Measurements from ENCODE around the gene LYSMD3. TPM values are rescaled to one million over a fixed set of nuclear protein-coding genes. Genes with fewer than 3 reads are reported as not detected.

The LYSMD3 gene
- total and polyA plus RNA-seq, 9 of the 15 experiments (the other 6 are each of a cell fraction or from before 2014, with no cell fraction given), result 9.5 to 42.3 (median 20.7) TPM

DNA sequence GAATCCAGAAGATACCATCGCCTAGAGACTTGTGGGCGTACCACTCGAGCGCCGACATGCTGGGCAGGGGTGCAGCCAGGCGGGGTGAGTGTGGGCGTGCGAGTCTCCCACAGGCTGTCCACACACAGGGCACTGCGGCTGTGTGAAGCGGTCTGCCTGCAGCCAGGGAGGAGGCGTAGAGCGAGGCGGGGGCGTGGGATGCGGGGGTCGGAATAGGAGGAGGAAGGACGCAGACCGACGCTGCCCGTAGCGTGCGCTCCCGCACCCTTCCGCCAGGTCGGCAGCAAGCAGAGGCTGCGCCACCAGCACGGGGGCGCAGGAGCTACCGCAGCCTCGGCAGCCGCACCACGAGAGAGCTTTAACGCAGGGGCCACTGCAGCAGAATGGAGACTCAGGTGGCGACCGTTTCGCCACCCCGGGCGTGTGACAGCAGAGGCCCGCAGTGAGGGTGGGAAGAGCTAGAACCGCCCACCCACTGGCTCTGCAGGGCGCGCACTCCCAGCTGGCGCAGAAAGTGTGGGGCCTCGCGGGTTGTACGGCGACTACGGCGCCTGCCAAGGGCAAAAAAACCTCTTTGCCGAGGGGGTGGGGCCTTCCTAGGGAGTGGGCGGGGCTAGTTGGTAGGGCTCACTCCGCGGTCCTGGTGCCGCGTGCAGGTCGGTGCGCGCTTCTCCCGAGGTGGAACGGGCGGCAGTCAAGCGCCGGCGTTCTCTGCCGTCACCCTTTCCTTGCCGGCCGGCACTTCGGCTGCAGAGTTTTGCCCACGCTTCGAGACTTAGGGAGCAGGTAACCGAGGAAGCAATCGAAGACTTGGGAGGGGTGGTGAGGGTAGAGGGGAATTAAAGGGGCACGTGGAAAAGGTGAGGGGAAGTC lies 54.9 kb downstream of the LYSMD3 start, which contains the start of the genes MBLAC2 and POLR3G (continued):
- no peak for TF ChIP-seq GATAD2B (IDR thresholded peaks at IDR 0.05; ENCODE audit: borderline replicate concordance)
- TF ChIP-seq, protein P1, sequence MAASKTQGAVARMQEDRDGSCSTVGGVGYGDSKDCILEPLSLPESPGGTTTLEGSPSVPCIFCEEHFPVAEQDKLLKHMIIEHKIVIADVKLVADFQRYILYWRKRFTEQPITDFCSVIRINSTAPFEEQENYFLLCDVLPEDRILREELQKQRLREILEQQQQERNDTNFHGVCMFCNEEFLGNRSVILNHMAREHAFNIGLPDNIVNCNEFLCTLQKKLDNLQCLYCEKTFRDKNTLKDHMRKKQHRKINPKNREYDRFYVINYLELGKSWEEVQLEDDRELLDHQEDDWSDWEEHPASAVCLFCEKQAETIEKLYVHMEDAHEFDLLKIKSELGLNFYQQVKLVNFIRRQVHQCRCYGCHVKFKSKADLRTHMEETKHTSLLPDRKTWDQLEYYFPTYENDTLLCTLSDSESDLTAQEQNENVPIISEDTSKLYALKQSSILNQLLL (CRISPR knock-in tag; IDR thresholded peaks at IDR 0.05; ENCODE audit: borderline replicate concordance), result no peak
- TF ChIP-seq CBX5 (IDR thresholded peaks at IDR 0.05; ENCODE audit: borderline replicate concordance, low read depth), result no peak
- TF ChIP-seq POLR2AphosphoS5 (IDR thresholded peaks at IDR 0.05; ENCODE audit: control insufficient read depth, insufficient read depth, low read depth, low read length), result peak; percentile 82; the same call in 1 of the 2 replicates
- TF ChIP-seq XRCC4 (IDR thresholded peaks at IDR 0.05; ENCODE audit: extremely low read depth, insufficient read depth, insufficient read length), result no peak
- TF ChIP-seq RCOR1 (IDR thresholded peaks at IDR 0.05; ENCODE audit: borderline replicate concordance in 1 of 2, low read depth in 2 of 2, low read length in 2 of 2), result peak in 1 of 2 experiments; percentile 19; a peak in 1 of 4 replicates
- TF ChIP-seq SMAD2 (IDR thresholded peaks at IDR 0.05; ENCODE audit: low read depth, low read length), result no peak
- peak; percentile 67 for TF ChIP-seq GABPB1 (CRISPR knock-in tag; IDR thresholded peaks at IDR 0.05)
- 0 out of 2 replicates have a peak, but pooled peaks have one; percentile 64 for TF ChIP-seq ATF6 (CRISPR knock-in tag; IDR thresholded peaks at IDR 0.05)
- no peak for TF ChIP-seq ZSCAN32 (CRISPR knock-in tag; IDR thresholded peaks at IDR 0.05)
- TF ChIP-seq SRSF9 (IDR thresholded peaks at IDR 0.05; ENCODE audit: borderline replicate concordance, low read depth, low read length), result no peak
- no peak for TF ChIP-seq PTRF (tag; IDR thresholded peaks at IDR 0.05)
- TF ChIP-seq, protein P2, sequence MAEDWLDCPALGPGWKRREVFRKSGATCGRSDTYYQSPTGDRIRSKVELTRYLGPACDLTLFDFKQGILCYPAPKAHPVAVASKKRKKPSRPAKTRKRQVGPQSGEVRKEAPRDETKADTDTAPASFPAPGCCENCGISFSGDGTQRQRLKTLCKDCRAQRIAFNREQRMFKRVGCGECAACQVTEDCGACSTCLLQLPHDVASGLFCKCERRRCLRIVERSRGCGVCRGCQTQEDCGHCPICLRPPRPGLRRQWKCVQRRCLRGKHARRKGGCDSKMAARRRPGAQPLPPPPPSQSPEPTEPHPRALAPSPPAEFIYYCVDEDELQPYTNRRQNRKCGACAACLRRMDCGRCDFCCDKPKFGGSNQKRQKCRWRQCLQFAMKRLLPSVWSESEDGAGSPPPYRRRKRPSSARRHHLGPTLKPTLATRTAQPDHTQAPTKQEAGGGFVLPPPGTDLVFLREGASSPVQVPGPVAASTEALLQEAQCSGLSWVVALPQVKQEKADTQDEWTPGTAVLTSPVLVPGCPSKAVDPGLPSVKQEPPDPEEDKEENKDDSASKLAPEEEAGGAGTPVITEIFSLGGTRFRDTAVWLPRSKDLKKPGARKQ (CRISPR knock-in tag; IDR thresholded peaks at IDR 0.05), result no peak
- no peak for TF ChIP-seq ZNF436 (CRISPR knock-in tag; IDR thresholded peaks at IDR 0.05)
- no peak; the same call in 1 of the 2 replicates for TF ChIP-seq ZEB2 (IDR thresholded peaks at IDR 0.05)
- TF ChIP-seq ETS1 (conservative IDR thresholded peaks at IDR 0.05; ENCODE audit: control insufficient read depth, low read depth, low read length), result 0 out of 2 replicates have a peak, but pooled peaks have one; percentile 80
- peak; percentile 44; the same call in 1 of the 2 replicates for TF ChIP-seq SOX6 (IDR thresholded peaks at IDR 0.05)
- TF ChIP-seq ZBTB17 (CRISPR knock-in tag; IDR thresholded peaks at IDR 0.05), result peak; percentile 67; the same call in 1 of the 2 replicates
- peak; percentile 58 to 83; a peak in 3 of 4 replicates for TF ChIP-seq NONO (IDR thresholded peaks at IDR 0.05; ENCODE audit: low read depth in 2 of 2, low read length in 1 of 2)
- peak; percentile 99 for TF ChIP-seq EGR1 (conservative IDR thresholded peaks at IDR 0.05)
- no peak for TF ChIP-seq RHOXF2B (CRISPR knock-in tag; conservative IDR thresholded peaks at IDR 0.05)
- TF ChIP-seq ZBED1 (IDR thresholded peaks at IDR 0.05), result no peak; the same call in 1 of the 2 replicates
- no peak for TF ChIP-seq BDP1 (IDR thresholded peaks at IDR 0.05; ENCODE audit: insufficient read depth, insufficient read length)

Measured in K562 (cell line).